PC-9 (cell line): Measurements from ENCODE around the gene ISLR2. TPM values are rescaled to one million over a fixed set of nuclear protein-coding genes. Genes with fewer than 3 reads are reported as not detected.

ENCODE experiments used
- BruUV-seq: library from RNA; stranded (reverse); fragments of 400-500 nt; replicated peaks from 2 replicates; lab custom pipeline; 2021; lab: Mats Ljungman, UMichigan
- CTCF ChIA-PET: fragments of 300-600 bp; sonication (Branson Sonifier 250); formaldehyde crosslinking; loops from one replicate; lab custom pipeline; 2022; ENCODE audit warnings: antibody characterized with exemption; lab: Charles Lee
- POLR2A ChIA-PET: fragments of 300-600 bp; sonication (Branson Sonifier 250); formaldehyde crosslinking; loops from one replicate; lab custom pipeline; 2022; ENCODE audit warnings: antibody characterized with exemption; ENCODE audit not compliant: unreplicated experiment; lab: Charles Lee
- DNase-seq, 2 experiments: peaks; one replicate each; pipeline versions ENCODE4 v3.0.0 to v3.0.0-alpha.2; 2015 to 2022; ENCODE audit warnings: mixed read lengths in 1 of 2
- H2AFZ ChIP-seq: fragments of 200-600 bp; sonication (generic); 2 replicates; pipeline ENCODE4 v1.8.1; 2017; ENCODE audit warnings: antibody characterized with exemption
- H3F3A ChIP-seq: fragments of 200-600 bp; sonication (generic); 2 replicates; pipeline ENCODE4 v1.8.1; 2017; ENCODE audit warnings: antibody characterized with exemption, mild to moderate bottlenecking, low read depth; ENCODE audit not compliant: insufficient read depth
- H3K27ac ChIP-seq: fragments of 200-600 bp; sonication (generic); 2 replicates; pipeline ENCODE4 v1.6.1; 2016; ENCODE audit warnings: mixed run types
- H3K27me3 ChIP-seq: fragments of 200-600 bp; sonication (generic); 2 replicates; pipeline ENCODE4 v1.6.1; 2016; ENCODE audit warnings: low read depth, mixed run types; ENCODE audit not compliant: insufficient read depth
- H3K36me3 ChIP-seq: fragments of 200-600 bp; sonication (generic); 2 replicates; pipeline ENCODE4 v1.6.1; 2016; ENCODE audit warnings: low read depth, mixed run types
- H3K4me1 ChIP-seq: fragments of 200-600 bp; sonication (generic); replicated peaks from 2 replicates; pipeline ENCODE4 v1.6.1; 2016; ENCODE audit warnings: mixed run types; ENCODE audit not compliant: insufficient read depth
- H3K4me2 ChIP-seq: fragments of 200-600 bp; sonication (generic); 2 replicates; pipeline ENCODE4 v1.6.1; 2017; ENCODE audit warnings: mixed run types
- H3K4me3 ChIP-seq: fragments of 200-600 bp; sonication (generic); 2 replicates; pipeline ENCODE4 v1.6.1; 2016; ENCODE audit warnings: mixed run types
- H3K79me2 ChIP-seq: fragments of 200-600 bp; sonication (generic); 2 replicates; pipeline ENCODE4 v1.6.1; 2017; ENCODE audit warnings: low read depth, mixed run types
- H3K9me2 ChIP-seq: fragments of 200-600 bp; sonication (generic); 2 replicates; pipeline ENCODE4 v1.8.1; 2017; ENCODE audit warnings: mild to moderate bottlenecking; ENCODE audit not compliant: insufficient read depth
- H3K9me3 ChIP-seq: fragments of 200-600 bp; sonication (generic); 2 replicates; pipeline ENCODE4 v1.8.1; 2016; ENCODE audit warnings: low read depth; ENCODE audit not compliant: insufficient read depth
- H4K20me1 ChIP-seq: fragments of 200-600 bp; sonication (generic); 2 replicates; pipeline ENCODE4 v1.8.1; 2017; ENCODE audit not compliant: insufficient read depth
- CTCF ChIP-seq: fragments of 200-600 bp; sonication (generic); conservative IDR thresholded peaks from 2 replicates; pipeline ENCODE4 v1.6.1; 2017; ENCODE audit warnings: mixed run types, antibody characterized with exemption, mild to moderate bottlenecking, moderate library complexity
- EZH2 ChIP-seq: fragments of 200-600 bp; sonication (generic); IDR thresholded peaks from 2 replicates; pipeline ENCODE4 v1.8.0; 2017; ENCODE audit warnings: antibody characterized with exemption, low read depth
- intact Hi-C: fragments of 100-400 bp; cut with micrococcal nuclease; formaldehyde crosslinking; loops from one replicate; pipeline ENCODE4 v1.10.0; 2022; ENCODE audit not compliant: unreplicated experiment
- total RNA-seq: library from RNA; stranded (reverse); gene quantifications from 2 replicates; pipeline ENCODE4 v1.2.3, GENCODE V29; 2021

The ISLR2 gene
- total RNA-seq, 1 experiment from 2014 or later: 0.15 TPM

- H2AFZ ChIP-seq: no peak overlapping the region
- 0 out of 2 replicates have a peak, but pooled peaks cover 13% of the 10 kb centered on the region for H3K4me1 ChIP-seq
- H3K9me2 ChIP-seq: no peaks in the 10 kb centered on the region
- H3K79me2 ChIP-seq: no peaks in the 10 kb centered on the region
- POLR2A ChIA-PET: no interaction called here
- H3K9me3 ChIP-seq: no peaks in the 10 kb centered on the region
- TF ChIP-seq CTCF (no peak), EZH2 (no peak)
- peaks cover 7% of the 10 kb centered on the region for H3K27me3 ChIP-seq
- H3F3A ChIP-seq: peaks cover 7% of the 10 kb centered on the region; the same call in 1 of the 2 replicates
- no peaks in the 10 kb centered on the region for H4K20me1 ChIP-seq
- BruUV-seq: no TSS peak
- DNase-seq: no peak
- intact Hi-C loops: loop anchor here (1.0 kb wide), 1 partner anchor 109 kb away; no protein-coding TSS in a partner anchor
- CTCF ChIA-PET: interaction anchor here (3.6 kb wide), 1 partner anchor 177 kb away, joined by 26 read pairs; no protein-coding TSS in a partner anchor
- no peak overlapping the region for H3K27ac ChIP-seq
- no peaks in the 10 kb centered on the region for H3K36me3 ChIP-seq
- H3K4me2 ChIP-seq: no peak overlapping the region
- H3K4me3 ChIP-seq: no peak overlapping the region
Observed at GRCh38 chr15:74130849-74131627, 652 bp downstream of the ISLR2 start.

GRCh38 chr15:74131628-74132413 lies 1.4 kb downstream of the ISLR2 start:
- no peaks in the 10 kb centered on the region for H3K79me2 ChIP-seq
- intact Hi-C loops: no loop called here
- ChIA-PET POLR2A (no interaction called here), CTCF (no interaction called here)
- no peak overlapping the region for H3K4me2 ChIP-seq
- no peak overlapping the region for H3K27ac ChIP-seq
- no peak overlapping the region for H3K4me3 ChIP-seq
- no peaks in the 10 kb centered on the region for H3K36me3 ChIP-seq
- DNase-seq: no peak
- no TSS peak for BruUV-seq
- no peak overlapping the region for H2AFZ ChIP-seq
- TF ChIP-seq EZH2 (no peak), CTCF (no peak)
- no peaks in the 10 kb centered on the region for H3K9me3 ChIP-seq
- no peaks in the 10 kb centered on the region for H3K9me2 ChIP-seq
- peaks cover 15% of the 10 kb centered on the region for H3K4me1 ChIP-seq
- H3K27me3 ChIP-seq: peaks cover 7% of the 10 kb centered on the region
- peaks cover 7% of the 10 kb centered on the region; the same call in 1 of the 2 replicates for H3F3A ChIP-seq
- no peaks in the 10 kb centered on the region for H4K20me1 ChIP-seq

- Histone ChIP-seq H3K27me3 (peaks cover 7% of the 10 kb centered on the region), H4K20me1 (no peaks in the 10 kb centered on the region), H3K4me1 (peaks cover 17% of the 10 kb centered on the region), H3K36me3 (no peaks in the 10 kb centered on the region), H2AFZ (no peak overlapping the region), H3K4me3 (no peak overlapping the region), H3K79me2 (no peaks in the 10 kb centered on the region), H3F3A (peaks cover 7% of the 10 kb centered on the region; the same call in 1 of the 2 replicates), H3K4me2 (no peak overlapping the region), H3K9me2 (no peaks in the 10 kb centered on the region), H3K27ac (no peak overlapping the region), H3K9me3 (no peaks in the 10 kb centered on the region)
- POLR2A ChIA-PET: no interaction called here
- no peak for DNase-seq
- no peak for TF ChIP-seq EZH2
- no peak for TF ChIP-seq CTCF
- no TSS peak for BruUV-seq
- CTCF ChIA-PET: no interaction called here
- intact Hi-C loops: no loop called here
Observed at GRCh38 chr15:74132681-74133651, 2.6 kb downstream of the ISLR2 start.
